Epithelial cell of alveolus of lung (primary cell): ENCODE measurements around the gene JDP2. TPM values are rescaled to one million over a fixed set of nuclear protein-coding genes. Genes with fewer than 3 reads are reported as not detected.

Experiments used
- total RNA-seq: library from RNA; depleted of rRNA; stranded (reverse); fragments of >200 nt; gene quantifications from 2 replicates; pipeline ENCODE4 v1.2.1, GENCODE V29; 2015

Gene JDP2, protein sequence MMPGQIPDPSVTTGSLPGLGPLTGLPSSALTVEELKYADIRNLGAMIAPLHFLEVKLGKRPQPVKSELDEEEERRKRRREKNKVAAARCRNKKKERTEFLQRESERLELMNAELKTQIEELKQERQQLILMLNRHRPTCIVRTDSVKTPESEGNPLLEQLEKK
- 41.8 and 47.2 TPM in 2 replicates for total RNA-seq

DNA sequence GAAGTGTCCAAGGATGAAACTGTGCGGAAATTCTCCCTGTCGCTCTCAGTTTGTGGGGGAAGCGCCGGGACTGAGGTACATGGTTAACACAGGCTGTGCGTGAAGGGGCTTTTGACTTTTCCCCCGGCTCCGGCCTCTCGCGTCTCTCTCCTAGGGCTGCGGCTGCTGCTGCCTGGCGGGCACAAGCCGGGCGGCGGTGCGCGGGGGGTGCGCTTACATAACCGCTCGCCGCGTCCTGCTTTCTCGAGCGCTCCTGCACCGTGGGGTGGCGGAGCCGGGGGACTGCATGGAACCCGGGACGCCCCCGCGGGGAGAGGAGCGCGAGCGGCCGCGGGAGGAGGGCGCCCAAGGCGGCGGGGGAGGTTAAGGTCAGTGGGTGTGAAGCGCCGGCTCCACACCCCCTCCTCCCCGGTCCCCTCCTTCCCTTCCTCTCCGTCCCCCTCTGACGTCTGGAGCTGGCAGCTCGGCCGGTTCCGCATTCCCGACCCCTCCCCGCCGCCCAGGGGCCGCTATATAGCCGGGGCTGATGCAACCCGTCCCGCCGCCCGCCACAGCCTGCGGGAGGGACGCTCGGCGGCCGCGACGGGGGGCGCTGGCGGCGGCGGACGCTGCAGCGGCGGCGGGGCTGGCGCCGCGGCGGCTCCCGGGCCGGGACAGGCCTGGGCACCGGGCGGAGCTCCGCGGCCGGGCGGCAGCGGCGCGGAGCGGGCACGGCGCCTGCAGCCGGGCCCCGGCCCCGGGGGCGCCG is at the start of gene JDP2:
TSS of gene JDP2 (plus strand) at position 541 of the 748 bp plus-strand sequence. CDS start 9,899 bp downstream, outside the sequence.

DNA sequence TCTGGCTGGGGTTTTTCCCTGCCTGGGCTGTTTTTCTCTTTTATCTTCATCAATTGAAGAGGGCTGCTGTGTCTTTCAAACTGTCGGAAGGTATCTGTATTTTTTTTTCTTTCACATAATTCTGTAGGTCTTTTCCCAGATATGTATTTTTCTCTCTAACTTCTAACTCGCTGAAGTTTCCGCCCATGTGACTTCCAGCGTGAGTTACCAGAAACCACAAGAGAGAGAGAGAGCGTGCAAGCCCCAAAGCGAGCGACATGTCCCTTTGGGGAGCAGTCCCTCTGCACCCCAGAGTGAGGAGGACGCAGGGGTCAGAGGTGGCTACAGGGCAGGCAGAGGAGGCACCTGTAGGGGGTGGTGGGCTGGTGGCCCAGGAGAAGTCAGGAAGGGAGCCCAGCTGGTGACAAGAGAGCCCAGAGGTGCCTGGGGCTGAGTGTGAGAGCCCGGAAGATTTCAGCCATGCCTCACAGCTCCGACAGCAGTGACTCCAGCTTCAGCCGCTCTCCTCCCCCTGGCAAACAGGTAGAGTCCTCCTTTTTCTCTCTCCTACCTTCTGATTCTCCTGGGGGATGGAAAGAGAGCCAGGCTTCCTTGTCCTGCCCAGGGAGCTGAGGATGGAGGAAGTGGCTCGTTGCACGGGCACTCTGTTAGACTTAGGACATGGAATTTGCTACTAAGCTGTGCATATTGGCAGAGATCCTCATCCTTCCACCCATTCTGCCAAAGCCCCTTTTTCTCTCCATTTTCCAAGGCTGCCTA is 94.6 kb downstream of the JDP2 start, which contains the start of gene BATF:
TSS of gene BATF (plus strand) at position 246 of the 759 bp plus-strand sequence. CDS start at position 460, 214 bp downstream.

Other genes with a start within 250 kb of the JDP2 start
- gene FOS, start 149.2 kb upstream of the JDP2 start, total RNA-seq = 99.3 and 179 TPM in 2 replicates
- gene BATF, start 94.4 kb downstream of the JDP2 start, total RNA-seq = not detected in 2 replicates
- gene FLVCR2, start 150.6 kb downstream of the JDP2 start, total RNA-seq = 0.39 and 0.40 TPM in 2 replicates
- gene ERG28, start 232.9 kb downstream of the JDP2 start, total RNA-seq = 14.5 and 20.6 TPM in 2 replicates
- 11.5 and 16.2 TPM in 2 replicates for gene TTLL5, start 233.2 kb downstream of the JDP2 start, total RNA-seq